Urothelium cell line (cell line): ENCODE data around the gene SLC22A3.
"Not testable (repeated sequence)": the region's sequence is repeated elsewhere in the genome, so short reads cannot be mapped to it uniquely, and the experiment has no call there.

Experiments used
- DNase-seq: peaks from one replicate; pipeline ENCODE4 v3.0.0; 2011; ENCODE audit warnings: low spot score, mixed read lengths
- FAIRE-seq: peaks from 2 replicates; lab custom pipeline; 2011; peaks lifted over from hg19 to GRCh38; lab: Jason Lieb, UNC

The SLC22A3 gene

DNA sequence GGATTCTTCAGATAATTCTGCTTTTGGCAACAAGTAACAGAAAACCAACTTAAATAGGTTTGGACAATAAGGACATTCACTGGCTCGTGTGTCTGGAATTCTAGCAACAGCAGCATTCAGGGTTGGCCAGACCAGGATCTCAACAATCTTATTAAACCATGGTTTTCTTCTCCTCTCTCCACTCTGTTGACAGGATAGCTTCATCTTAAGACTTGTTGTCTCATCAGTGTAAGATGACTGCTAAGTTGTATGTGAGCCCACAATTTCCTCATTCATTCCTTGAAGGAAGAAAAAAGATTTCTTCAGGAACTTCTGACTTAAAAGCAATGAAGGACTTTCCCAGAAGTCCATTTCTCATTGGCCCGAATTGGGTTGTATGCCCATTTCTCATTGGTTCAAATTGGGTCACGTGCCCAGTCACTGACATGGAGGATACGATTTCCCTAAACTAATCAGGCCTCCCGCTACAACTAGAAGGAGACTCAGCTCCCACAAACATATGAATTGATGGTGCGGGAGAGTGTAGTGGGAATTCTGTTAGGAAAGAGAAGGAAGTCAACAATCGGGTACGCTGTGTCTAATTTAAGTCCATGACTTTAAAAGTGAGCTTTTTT lies 83.7 kb downstream of the SLC22A3 start:
- FAIRE-seq, result no peak
- no peak for DNase-seq

DNA sequence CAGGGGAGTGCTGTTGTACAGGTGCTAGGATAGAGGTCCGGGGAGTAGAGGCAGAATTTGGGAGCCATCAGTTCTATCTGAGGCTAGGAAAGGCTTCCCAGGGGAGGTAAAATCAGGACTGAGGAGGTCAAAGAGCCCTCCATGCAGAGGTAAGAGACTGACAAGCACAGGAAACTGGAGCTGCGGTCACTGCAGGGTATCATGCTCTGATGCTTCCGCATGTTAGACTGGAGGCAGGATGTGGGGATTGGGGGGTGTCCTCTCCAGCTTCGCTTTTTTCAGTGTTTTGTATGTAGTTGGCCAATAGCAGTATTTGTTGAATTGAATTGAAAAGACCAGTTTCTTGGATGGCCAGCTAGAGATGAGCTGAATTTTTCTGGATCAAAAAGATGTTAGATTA lies 87.8 kb downstream of the SLC22A3 start:
- no peak for DNase-seq
- no peak for FAIRE-seq

DNA sequence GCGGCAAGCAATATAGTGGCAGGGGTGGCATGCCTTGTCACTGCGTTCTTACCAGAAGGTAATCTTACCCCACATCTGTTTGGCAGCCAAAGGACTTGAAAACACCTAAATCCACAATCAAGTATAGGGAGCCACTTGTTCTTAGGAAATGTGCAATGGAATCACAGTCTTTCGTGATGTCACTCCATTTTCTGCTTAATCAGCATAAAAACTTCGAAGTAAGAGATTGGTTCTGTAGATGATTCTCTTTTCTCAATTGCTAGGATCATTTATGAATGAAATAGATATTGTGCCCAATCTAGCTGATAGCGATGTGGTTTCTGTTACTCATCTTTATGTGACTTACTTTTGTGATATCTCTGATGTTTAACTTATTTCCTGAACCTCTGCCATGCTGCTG lies 89.0 kb downstream of the SLC22A3 start:
- no peak for FAIRE-seq
- DNase-seq, result no peak

DNA sequence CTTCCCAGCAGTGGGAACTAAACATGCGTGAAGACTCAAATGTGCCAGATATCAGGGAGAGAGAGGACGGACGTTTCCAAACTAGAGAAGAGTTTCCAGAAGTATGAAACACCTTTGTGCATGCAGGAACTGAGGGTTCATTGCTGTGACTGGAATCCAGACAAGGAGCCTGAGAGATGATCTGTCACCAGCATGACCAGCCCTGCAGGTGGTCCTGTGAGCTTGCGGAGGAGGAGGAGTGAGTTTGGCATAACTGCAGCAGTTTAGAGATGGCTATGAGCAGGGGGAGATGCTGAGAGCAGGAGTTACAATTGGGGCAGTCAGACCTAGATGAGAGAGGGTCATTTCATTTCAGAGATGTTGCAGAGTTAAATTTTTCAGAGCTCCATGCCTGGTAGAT lies 89.6 kb downstream of the SLC22A3 start:
- FAIRE-seq, result no peak
- DNase-seq, result no peak

DNA sequence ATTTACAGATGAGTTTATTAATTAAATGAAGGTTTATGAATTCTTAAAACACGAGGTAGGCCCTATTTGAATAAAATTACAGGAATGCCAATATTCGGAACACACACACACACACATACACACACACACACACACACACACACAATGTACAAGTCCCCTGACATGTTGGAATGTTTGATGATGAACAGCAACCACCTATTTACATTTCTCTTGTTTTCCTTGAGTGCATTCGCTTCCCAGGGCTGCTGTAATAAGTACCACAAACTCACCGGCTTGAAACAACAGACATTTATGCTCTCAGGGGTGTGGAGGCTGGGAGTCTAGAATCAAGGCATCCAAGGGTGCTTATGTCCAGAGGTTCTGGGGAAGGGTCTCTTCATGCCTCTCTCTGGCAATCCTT lies 90.3 kb downstream of the SLC22A3 start:
- no peak for DNase-seq
- FAIRE-seq, result no peak

DNA sequence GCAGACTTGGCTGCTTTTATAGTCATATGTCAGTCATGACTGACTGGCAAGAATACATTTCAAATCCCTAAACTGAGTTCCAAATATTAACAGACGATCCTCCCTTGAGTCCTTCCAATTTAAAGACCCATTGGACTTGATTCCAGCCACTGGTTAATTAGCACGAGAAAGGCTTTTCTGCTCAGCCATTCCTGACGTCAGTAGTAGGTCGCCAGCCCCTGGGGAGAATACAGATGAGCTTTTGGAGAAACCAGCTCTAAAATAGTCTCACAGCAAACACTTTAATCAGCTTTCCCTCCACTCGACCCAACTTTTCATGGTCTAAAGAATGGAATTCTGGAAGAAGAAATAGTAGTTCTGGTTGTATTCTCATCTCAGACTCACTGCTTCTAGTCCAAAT lies 91.6 kb downstream of the SLC22A3 start:
- no peak for FAIRE-seq
- DNase-seq, result no peak

DNA sequence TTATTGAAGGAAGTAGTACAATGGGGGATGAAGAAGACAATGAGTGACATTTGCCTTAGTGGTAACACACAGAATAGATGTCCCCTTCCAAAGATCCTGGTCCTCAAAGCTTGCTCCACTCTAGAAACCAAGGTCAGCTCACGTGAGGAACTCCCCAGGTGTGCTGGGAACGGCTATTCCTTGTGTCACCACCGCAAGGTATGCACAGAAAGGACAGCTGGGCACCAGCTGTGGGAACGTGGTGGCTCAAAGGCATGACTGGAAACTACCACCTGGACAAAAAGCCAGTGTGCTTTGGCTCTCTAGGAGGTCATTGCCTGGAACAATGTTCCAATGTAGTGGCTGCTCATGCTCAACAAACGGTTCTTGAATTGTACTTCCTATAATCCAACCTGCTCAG lies 94.0 kb downstream of the SLC22A3 start:
- no peak for FAIRE-seq

DNA sequence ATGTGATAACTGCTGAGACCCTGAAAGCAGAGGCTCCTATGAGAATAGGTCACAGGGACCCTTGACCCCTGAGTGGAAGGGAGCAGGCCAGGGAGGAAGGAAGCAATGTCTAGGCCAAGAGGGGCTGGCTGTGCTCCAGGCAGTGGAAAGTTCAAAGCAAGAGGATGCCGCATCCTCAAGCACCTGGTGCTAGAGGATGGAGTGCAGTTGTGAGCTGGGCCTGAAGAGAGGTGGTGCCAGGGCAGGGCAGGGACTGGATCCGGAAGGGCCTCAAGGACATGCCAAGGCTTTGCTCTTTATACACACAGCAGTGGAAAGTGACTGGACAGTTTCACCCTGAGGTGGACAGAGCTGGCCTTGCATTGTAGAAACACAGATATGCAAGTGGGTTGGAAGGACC lies 97.0 kb downstream of the SLC22A3 start:
- DNase-seq (no peak), FAIRE-seq (no peak)

More for the DNA sequence above, 94.0 kb downstream of the SLC22A3 start:
- DNase-seq, result no peak

DNA sequence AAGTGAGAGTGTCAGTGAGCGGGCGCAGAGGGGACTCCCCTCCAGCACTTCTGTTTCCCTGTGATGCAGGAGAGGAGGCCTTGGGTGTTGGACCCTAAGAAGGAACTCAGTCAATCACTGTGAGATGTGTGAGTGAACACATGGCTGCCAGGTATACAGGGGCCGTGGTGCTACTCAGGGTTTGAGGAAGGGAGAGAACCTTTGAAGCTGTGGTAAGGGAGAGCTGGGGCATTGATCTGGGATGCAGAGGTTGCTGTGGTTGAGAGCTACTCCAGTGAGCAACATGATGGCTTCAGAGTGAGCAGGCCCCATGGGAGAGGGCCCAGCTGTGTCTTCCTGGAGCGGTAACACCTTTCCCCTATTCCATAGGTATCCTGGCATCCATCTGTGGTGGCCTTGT lies 99.2 kb downstream of the SLC22A3 start:
- DNase-seq (no peak), FAIRE-seq (no peak)

DNA sequence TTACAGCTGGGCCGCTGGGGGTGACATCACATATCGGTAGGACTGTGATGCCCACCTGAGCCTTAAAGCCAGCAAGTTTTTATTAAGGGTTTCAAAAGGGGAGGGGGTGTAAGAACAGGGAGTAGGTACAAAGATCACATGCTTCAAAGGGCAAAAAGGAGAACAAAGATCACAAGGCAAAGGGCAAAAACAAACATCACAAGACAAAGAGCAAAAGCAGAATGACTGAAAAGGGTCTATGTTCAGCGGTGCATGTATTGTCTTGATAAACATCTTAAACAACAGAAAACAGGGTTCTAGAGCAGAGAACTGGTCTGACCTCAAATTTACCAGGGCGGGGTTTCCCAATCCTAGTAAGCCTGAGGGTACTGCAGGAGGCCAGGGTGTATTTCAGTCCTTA lies 101.6 kb downstream of the SLC22A3 start:
- DNase-seq, FAIRE-seq: not testable (repeated sequence)

DNA sequence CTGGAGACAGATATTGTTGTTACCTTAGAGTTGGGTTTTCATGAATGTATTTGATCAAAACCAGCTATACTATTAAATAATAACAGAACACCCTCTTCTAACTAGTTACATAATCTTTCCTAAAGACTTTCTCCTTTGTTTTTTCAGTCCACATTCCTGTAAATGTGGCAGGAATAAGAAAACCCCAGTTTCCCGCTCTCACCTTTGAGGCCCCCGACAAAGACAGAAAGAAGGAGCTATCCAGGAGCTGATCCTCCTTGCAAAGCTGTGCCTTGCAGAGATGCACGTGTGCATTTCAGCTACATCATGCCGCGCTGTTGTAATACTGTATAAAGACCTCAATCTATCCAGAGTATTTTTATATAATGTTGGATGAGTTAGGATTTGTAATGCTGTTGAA lies 102.7 kb downstream of the SLC22A3 start:
- FAIRE-seq, result no peak
- no peak for DNase-seq

DNA sequence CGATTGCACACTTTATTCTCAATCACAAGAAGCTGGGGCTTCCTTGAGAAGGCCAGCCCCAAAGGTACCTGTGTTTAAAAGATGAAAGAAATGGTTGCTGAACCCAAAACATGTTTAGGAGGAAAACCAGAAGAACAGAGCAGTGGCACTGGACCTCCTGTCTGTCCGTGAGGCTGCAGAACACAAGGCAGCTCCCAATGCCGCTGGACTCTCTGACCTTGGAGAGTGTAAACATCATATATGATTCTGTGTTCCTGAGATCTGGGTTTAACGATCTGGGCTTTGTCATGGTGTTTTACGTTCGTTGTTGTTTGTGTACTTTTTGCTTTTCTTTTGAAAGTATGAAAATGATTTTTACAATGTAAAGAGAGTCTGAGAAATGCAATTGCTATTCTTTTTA lies 106.1 kb downstream of the SLC22A3 start:
- DNase-seq, result no peak
- no peak for FAIRE-seq

DNA sequence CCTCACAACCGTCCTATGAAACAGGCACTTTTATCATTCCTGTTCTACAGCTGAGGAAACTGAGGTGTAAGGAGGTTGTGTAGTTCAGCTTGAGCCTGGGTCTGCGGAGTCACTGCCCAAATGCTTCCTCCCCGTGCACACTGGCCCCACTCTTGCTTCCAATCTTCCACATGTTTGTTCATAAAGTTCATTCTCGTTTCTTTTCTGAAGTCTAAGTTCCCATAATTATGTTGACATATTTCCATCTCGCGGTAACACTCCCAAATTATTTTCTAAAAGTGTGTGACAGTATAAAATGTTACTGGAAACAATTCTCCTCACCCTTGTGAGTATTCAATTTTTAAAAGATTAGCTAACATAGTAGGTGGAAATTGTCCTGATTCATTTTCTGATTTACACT lies 106.9 kb downstream of the SLC22A3 start:
- no peak for FAIRE-seq
- DNase-seq, result no peak

DNA sequence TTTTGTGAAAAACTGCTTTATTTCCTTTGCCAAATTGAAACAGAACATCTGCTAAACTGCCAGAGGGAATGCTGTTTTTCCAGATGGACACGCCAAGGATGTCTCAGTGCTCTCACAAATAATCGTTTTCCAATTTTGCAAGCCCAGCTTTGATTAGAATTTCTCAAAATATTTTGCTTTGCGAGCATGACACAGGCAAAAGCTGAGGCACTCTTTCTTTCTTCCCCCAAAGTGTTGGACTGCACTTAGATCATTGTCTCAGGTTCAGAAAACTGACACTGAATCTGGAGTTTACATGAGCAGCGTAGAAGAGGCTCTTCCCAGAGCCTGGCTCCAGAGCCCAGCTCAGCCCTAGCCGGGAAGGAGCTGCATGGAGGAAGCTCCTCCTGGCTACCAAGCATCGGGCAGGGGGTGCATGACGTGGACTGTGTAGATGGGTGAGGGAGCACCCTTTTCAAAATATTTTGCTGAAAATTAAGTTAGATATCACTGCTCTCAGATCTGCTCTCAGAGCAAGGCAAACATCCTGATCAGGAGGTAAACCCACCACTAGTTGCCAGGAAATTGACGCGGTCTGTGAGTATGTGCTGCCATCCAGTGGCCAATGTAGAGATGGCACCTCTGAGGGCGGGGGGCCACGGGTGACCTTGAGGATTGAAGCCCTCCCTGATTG lies 107.5 kb downstream of the SLC22A3 start:
- FAIRE-seq, result no peak

DNA sequence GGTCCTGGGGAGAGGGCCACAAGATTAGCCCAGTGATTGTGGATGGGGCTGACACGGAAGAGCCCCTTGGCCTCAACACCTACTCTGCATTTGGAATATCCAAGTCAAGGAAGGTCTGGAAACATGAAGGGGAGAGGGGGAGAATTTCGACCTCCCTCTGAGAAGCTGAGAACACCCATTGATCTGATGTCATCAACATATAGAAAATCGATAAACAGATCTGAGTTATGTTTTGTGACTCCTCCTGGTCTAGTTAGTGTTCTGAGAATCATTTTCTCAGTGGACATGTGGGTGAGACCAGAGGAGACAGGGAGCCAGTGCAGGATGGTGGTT lies 108.0 kb downstream of the SLC22A3 start:
- FAIRE-seq (no peak), DNase-seq (no peak)

More for the DNA sequence above, 107.5 kb downstream of the SLC22A3 start:
- DNase-seq, result peak; percentile 70

DNA sequence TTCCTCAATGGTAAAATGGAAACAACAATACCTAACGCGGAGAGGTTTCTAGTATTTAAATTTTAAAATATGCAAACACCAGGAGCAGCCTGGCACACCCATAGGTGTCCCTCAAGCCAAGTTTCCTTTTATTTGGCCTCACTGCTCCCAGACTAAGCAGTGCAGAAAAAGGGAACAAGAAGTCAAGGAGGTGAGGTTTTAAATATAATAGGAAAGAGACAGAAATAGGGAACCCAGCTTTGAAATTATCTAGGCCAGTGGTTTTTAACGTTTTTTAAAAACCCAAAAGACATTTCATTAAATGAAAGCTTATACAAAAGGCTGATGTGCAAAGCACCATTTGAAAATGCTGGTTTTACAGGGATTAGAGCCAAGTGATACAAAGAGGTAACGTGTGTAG lies 109.6 kb downstream of the SLC22A3 start:
- DNase-seq, result no peak
- no peak for FAIRE-seq

DNA sequence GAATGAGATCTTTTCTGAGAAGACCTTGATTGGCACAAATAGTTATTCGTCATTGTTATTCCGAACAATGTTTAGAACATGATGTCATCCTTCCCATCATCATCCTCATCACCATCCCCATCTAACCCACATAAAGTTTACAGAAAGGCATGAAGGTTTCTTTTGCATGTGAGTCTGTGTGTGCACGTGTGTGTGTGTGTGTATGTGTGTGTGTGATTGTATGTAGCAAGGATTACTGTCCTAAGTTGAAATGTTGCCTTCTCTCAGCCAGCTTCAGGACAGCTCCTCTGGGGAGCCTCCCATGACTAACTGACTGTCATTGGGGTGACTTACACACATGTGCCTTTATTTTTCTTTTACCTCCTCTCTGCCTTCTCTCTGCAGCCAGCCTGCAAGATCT lies 113.5 kb downstream of the SLC22A3 start:
- FAIRE-seq, result peak; percentile 46
- DNase-seq, result no peak

DNA sequence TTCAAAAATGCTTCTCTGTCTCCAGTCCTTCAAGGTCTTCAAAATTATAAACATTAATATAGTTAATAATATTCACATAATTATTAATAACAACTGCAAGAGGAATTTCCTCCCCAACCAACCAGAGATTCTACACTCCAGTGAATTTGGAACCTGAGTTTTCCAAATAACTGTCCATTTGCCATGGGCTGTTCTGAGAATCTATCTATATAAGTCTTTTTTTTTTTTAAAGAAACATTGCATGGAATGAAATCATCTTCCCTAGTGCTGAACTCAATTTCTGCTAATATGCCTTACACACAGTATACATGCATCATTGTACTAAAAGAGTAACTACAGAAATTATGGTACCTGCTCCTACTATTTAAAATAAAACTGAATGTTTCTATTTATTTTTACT lies 113.9 kb downstream of the SLC22A3 start:
- no peak for DNase-seq
- no peak for FAIRE-seq

DNA sequence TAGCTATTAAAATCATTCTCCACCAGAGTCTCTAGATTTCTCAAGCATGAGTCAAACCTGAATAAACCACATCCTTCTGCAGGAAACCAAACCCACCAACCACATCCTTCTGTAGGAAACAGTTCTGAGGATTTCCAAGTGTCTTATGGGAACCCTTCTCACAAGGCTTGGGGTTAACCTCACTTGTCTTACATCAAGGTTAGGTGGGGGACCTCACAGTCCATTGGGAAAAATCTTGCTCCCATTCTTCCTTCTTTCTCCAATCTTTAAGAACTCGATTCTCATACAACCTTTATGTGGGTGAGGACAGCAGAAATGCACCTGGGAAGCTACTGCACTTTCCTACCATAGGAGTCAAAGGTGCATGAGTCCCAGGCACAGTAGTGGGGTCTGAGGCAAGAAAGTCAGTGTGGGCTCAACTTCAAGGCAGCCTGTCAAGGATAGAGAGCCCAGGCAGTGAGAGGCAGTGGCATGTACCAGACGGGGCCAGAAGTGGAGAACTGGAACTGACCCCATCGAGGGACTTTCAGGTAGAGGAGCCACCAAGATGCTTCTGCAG lies 114.5 kb downstream of the SLC22A3 start:
- peak; percentile 77 for DNase-seq
- FAIRE-seq, result no peak

DNA sequence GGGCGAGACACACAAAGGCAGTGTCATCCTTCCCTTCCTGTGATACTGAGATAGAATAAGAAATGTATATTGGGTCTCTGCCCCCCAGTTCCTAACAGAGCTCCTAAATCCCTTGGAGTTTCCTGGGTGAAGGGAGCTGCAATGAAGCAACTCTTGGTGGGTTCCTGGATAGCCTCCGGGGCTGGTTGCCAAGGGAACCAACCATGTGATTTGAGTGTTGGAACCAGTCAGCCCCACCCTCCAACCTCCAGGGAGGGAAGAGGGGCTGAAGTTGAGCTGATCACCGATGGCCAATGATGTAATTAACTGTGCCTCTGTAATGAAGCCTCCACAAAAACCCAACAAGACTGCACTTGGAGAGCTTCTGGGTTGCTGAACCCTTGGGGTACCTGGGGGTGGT lies 116.6 kb downstream of the SLC22A3 start:
- DNase-seq, result no peak
- FAIRE-seq, result no peak

DNA sequence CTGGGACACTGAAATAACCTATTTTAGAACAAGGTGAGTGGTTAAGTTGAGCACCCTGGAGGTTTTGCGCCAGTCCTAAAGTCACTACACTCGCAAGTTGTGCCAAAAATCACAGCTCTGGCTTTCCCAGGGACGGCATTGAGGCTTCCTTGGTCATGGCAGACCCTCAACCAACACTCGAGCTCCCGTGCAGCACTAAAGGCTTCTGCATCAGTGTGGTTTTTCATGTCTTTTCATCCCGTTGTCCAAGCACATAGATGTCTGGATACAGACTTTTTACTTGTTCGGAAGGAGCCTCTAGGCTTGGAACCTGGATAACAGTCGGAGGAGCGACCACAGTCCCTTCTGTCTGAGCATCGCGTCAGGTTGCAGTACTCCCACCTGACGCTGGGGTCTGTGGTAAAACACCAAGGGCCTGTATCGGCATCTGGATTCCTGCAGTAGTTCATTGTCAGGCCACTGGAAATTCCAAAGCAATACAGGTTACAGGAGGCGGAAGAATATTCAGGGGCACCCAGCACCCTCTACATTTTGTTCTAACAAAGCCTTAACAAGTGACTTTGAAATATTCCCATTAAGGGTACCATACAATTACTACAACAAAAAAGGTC lies 119.2 kb downstream of the SLC22A3 start:
- FAIRE-seq, result not testable (repeated sequence)

DNA sequence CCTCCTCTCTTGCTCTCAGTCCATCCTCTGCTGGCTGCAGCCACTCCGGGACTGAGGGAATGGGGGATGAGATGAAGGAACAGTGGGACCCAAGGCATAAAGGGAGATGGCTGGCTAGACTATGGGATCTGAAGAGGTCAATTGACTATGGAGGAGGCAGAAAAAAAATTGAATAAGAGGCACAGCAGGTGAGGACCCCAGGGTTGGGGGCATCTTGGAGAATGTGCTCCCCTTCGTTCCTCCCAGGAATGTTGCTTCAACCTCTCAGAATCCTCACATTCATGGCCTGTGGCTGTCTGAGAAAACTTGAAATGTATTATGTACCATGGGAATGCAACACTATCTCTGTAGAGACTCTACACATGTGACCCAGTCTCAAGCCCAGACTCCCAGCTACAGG lies 121.0 kb downstream of the SLC22A3 start:
- FAIRE-seq (no peak), DNase-seq (no peak)

More for the DNA sequence above, 119.2 kb downstream of the SLC22A3 start:
- DNase-seq, result not testable (repeated sequence)
